ENCODE results near the gene VPS13D.

DNA sequence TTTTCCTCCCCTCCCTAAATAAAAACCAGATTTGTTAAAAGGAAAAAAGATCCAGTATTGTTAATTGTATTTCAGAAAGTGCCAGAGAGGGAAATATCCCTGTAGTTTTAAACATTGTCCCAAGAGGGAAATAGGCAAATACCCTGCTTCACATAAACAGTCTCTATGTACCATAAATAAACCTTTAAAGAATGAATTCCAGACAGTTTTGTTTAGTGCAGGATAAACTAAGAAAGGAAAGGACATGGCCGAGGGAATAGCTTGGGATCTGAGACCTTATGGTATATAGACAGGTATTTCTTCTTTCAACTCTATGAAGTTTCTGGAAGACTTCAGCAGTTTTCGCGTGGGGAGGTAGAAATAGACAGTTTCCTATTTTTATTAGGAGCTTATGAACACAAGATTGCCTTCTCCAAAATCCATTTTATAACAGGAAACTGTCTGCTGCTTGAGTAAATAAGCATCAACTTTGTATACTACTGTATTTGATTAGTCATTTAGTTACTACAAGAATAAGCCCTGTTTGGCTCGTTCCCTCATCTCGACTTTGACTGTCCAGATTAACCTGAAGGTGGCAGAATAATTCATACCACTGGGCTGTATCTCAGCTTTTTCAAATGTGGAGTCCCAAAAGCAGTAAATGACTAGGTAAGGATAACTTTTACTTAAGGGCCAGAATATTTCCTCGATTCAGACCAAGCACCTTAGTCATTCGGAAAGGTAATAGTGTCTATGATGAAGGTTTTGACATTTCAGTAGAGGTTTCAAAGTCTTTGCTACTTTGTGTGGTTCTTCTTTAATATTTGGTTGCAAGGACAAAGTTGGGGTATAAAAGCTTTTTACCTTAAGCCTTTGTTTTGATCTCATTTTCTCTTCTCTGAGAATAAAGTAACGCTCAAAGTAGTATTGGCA is 177.5 kb downstream of the VPS13D start:
- TF ChIP-seq, protein P1, sequence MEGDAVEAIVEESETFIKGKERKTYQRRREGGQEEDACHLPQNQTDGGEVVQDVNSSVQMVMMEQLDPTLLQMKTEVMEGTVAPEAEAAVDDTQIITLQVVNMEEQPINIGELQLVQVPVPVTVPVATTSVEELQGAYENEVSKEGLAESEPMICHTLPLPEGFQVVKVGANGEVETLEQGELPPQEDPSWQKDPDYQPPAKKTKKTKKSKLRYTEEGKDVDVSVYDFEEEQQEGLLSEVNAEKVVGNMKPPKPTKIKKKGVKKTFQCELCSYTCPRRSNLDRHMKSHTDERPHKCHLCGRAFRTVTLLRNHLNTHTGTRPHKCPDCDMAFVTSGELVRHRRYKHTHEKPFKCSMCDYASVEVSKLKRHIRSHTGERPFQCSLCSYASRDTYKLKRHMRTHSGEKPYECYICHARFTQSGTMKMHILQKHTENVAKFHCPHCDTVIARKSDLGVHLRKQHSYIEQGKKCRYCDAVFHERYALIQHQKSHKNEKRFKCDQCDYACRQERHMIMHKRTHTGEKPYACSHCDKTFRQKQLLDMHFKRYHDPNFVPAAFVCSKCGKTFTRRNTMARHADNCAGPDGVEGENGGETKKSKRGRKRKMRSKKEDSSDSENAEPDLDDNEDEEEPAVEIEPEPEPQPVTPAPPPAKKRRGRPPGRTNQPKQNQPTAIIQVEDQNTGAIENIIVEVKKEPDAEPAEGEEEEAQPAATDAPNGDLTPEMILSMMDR (IDR thresholded peaks at IDR 0.05): peak in 4 of 6 experiments; percentile 30 to 60 (median 50)
- no peak for TF ChIP-seq POLR2A (IDR thresholded peaks at IDR 0.05)

Measured in thyroid gland (tissue), 4 donors.